Fibroblast of lung (primary cell): ENCODE measurements around the gene DHRS7C.

Source experiments
- CTCF ChIP-seq, 2 donors: IDR thresholded peaks in 1 of 2; conservative IDR thresholded peaks in 1 of 2; 1 replicate in 1 of 2; 2 replicates in 1 of 2; pipeline ENCODE4 v1.5.1; 2011 to 2012; ENCODE audit warnings: low read length in 2 of 2, control low read depth in 1 of 2, inconsistent platforms in 1 of 2, low read depth in 1 of 2, mild to moderate bottlenecking in 1 of 2
- EZH2 ChIP-seq: IDR thresholded peaks from 2 replicates; pipeline ENCODE4 v1.5.1; 2012; ENCODE audit warnings: low read length, control low read depth, mild to moderate bottlenecking; ENCODE audit errors: missing control alignments

DNA sequence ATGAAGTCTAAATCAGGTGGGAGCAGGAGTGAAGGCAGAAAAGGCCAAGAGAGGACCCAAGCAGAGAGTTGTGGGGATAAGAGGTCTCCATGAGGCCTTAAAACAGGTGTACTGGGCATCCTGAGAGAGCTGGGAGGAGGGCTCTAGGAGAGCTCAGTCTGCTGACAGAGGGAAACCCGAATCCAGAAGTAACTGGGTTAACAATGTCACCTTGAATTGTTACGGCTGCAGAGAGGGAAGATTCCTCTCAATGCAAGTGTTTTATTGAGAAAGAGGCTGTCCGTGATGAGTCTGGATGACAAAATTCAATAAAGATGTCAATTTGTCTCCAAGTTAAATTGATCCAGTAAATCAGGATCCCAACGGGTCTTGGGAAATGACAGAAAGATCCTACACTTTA is 8.3 kb downstream of the DHRS7C start:
- TF ChIP-seq CTCF (conservative IDR thresholded peaks at IDR 0.05 in 1 of 2, IDR thresholded peaks at IDR 0.05 in 1 of 2; ENCODE audit: low read depth in 1 of 2, low read length in 2 of 2) (no peak), EZH2 (no peak)
